ENCODE data around the gene ACOT8. TPM values are rescaled to one million over a fixed set of nuclear protein-coding genes. Genes with fewer than 3 reads are reported as not detected.
A peak's percentile ranks its signal among the peaks of the same experiment; 100 is the strongest.
"Not testable (repeated sequence)": the region's sequence is repeated elsewhere in the genome, so short reads cannot be mapped to it uniquely, and the experiment has no call there.

Gene ACOT8
- total and polyA plus RNA-seq, 11 donors, result 22.5 to 57.8 (median 32.4) TPM

- 91 to 95% (median 93%) methylated on average over 8 of the region's 8 CpGs for WGBS, 4 donors
- H3K4me3 ChIP-seq, result no peak overlapping the region
Measured at GRCh38 chr20:45810191-45810970, 46.8 kb downstream of the ACOT8 start.

GRCh38 chr20:45801851-45802250 lies 55.3 kb downstream of the ACOT8 start:
- Histone ChIP-seq H3K4me1 (peaks cover 0 to 12% (median 1%) of the 10 kb centered on the region in 12 donors), H3K27me3 (no peaks in the 10 kb centered on the region), H3K9me3 (no peaks in the 10 kb centered on the region), H3K27ac (no peak overlapping the region), H3K4me3 (no peak overlapping the region), H3K36me3 (peaks cover 0 to 73% (median 66%) of the 10 kb centered on the region in 9 donors)
- TF ChIP-seq CTCF (IDR thresholded peaks at IDR 0.05) (no peak), POLR2A (IDR thresholded peaks at IDR 0.05) (no peak)
- 84 to 93% (median 87%) methylated on average over 7 of the region's 7 CpGs for WGBS, 4 donors
- intact Hi-C loops (cut with DNase I), result loop anchor here in 1 of 10 donors (10.0 kb wide), 1 partner anchor 163 kb away; no protein-coding TSS in a partner anchor
- DNase-seq, result no peak
- no peak for ATAC-seq

More at GRCh38 chr20:45810191-45810970, 46.8 kb downstream of the ACOT8 start:
- intact Hi-C loops (cut with DNase I), result loop anchor here in 1 of 10 donors (5.0 kb wide), 1 partner anchor 157 kb away; no protein-coding TSS in a partner anchor
- ATAC-seq (no peak), DNase-seq (no peak)
- Histone ChIP-seq H3K9me3 (no peaks in the 10 kb centered on the region), H3K4me1 (peaks cover 0 to 12% (median 6%) of the 10 kb centered on the region in 12 donors), H3K27me3 (no peaks in the 10 kb centered on the region), H3K27ac (no peak overlapping the region), H3K36me3 (peaks cover 3 to 64% (median 62%) of the 10 kb centered on the region in 9 donors)
- no peak for TF ChIP-seq CTCF (IDR thresholded peaks at IDR 0.05)
- no peak for TF ChIP-seq POLR2A (IDR thresholded peaks at IDR 0.05)

- H3K27ac ChIP-seq, result no peak overlapping the region
- intact Hi-C loops (cut with DNase I), result loop anchor here in 2 of 10 donors (10.0 kb wide), 2 partner anchors 176 to 454 kb away; partner anchors contain the start of genes ZNF335 (in 2 of the 2) and SDC4 (in 1 of the 2)
- H3K9me3 ChIP-seq, result no peaks in the 10 kb centered on the region
- H3K36me3 ChIP-seq, result peaks cover 0 to 73% (median 66%) of the 10 kb centered on the region in 9 donors
- H3K4me3 ChIP-seq, result no peak overlapping the region
- H3K27me3 ChIP-seq, result no peaks in the 10 kb centered on the region
- DNase-seq, result peak in 2 of 5 donors; percentile 55 to 59
- 34 to 35% (median 34%) methylated on average over 4 of the region's 4 CpGs for WGBS, 4 donors
- H3K4me1 ChIP-seq, result peaks cover 0 to 17% (median 4%) of the 10 kb centered on the region in 12 donors
- TF ChIP-seq CTCF (IDR thresholded peaks at IDR 0.05) (peak; percentile 51 to 77 (median 65)), POLR2A (IDR thresholded peaks at IDR 0.05) (no peak)
- peak; percentile 48 to 81 (median 76) for ATAC-seq
Measured at GRCh38 chr20:45798935-45799642, 58.1 kb downstream of the ACOT8 start.

GRCh38 chr20:45797955-45798354 lies 59.2 kb downstream of the ACOT8 start:
- WGBS, 4 donors, result 90 to 100% (median 92%) methylated on average over 3 of the region's 3 CpGs
- not testable (repeated sequence) for H3K27me3 ChIP-seq, H3K4me3 ChIP-seq, H3K27ac ChIP-seq, H3K9me3 ChIP-seq, DNase-seq, ATAC-seq
- peaks cover 0 to 19% (median 7%) of the 10 kb centered on the region in 12 donors for H3K4me1 ChIP-seq
- peaks cover 0 to 69% (median 62%) of the 10 kb centered on the region in 9 donors for H3K36me3 ChIP-seq
- intact Hi-C loops (cut with DNase I), result loop anchor here in 2 of 10 donors (10.0 kb wide), 2 partner anchors 177 to 453 kb away; partner anchors contain the start of genes ZNF335 (in 2 of the 2) and SDC4 (in 1 of the 2)

- not testable (repeated sequence) for H3K4me3 ChIP-seq, ATAC-seq, H3K27ac ChIP-seq, H3K9me3 ChIP-seq, DNase-seq, H3K27me3 ChIP-seq
- intact Hi-C loops (cut with DNase I), result loop anchor here in 2 of 10 donors (10.0 kb wide), 2 partner anchors 177 to 453 kb away; partner anchors contain the start of genes ZNF335 (in 2 of the 2) and SDC4 (in 1 of the 2)
- peaks cover 0 to 24% (median 11%) of the 10 kb centered on the region in 12 donors for H3K4me1 ChIP-seq
- peaks cover 0 to 65% (median 58%) of the 10 kb centered on the region in 9 donors for H3K36me3 ChIP-seq
- no CpG with 5 or more reads among the region's 1 CpG for WGBS, 4 donors
Measured at GRCh38 chr20:45797510-45797909, 59.7 kb downstream of the ACOT8 start.

Measured in heart left ventricle (tissue), 16 donors.